HG02759 (cell line): ENCODE data around the gene SIN3B.

Source experiments
- ATAC-seq: cut with Tn5 transposase; IDR thresholded peaks from one replicate; pipeline ENCODE4 v1.9.1; 2021; ENCODE audit warnings: mild to moderate bottlenecking, moderate library complexity; ENCODE audit not compliant: unreplicated experiment

Gene SIN3B

DNA sequence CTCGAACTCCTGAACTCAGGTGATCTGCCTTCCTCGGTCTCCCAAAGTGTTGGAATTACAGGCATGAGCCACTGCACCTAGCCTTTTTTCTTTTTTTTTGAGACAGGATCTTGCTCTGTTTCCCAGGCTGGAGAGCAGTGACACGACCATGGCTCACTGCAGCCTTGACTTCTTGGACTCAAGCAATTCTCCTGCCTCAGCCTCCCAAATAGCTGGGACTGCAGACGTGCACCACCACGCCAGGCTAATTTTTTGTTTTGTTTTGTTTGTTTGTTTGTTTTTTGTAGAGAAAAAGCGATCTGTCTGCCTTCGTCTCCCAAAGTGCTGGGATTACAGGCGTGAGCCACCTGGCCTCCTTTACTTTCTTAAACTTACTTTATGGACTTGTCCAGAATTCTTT lies 6.5 kb upstream of the SIN3B start:
- no peak for ATAC-seq

DNA sequence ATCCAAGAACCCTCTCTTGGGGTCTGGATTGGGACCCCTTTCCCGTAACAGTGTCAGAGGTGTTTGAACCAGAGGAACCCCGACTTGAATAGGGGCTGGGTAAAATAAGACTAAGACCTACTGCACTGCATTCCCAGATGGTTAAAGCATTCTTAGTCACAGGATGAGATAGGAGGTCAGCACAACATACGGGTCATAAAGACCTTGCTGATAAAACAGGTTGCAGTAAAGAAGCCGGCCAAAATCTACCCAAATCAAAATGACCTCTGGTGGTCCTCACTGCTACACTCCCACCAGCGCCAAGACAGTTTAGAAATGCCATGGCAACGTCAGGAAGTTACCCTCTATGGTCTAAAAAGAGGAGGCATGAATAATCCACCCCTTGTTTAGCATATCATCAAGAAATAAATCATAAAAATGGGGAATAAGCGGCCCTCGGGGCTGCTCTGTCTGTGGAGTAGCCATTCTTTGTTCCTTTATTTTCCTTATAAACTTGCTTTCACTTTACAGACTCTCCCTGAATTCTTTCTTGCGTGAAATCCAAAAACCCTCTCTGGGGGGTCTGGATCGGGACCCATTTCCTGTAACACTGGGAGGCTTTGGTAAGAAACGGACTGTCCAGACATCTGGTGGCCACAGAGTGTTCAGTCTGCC lies 4.4 kb upstream of the SIN3B start:
- no peak for ATAC-seq

DNA sequence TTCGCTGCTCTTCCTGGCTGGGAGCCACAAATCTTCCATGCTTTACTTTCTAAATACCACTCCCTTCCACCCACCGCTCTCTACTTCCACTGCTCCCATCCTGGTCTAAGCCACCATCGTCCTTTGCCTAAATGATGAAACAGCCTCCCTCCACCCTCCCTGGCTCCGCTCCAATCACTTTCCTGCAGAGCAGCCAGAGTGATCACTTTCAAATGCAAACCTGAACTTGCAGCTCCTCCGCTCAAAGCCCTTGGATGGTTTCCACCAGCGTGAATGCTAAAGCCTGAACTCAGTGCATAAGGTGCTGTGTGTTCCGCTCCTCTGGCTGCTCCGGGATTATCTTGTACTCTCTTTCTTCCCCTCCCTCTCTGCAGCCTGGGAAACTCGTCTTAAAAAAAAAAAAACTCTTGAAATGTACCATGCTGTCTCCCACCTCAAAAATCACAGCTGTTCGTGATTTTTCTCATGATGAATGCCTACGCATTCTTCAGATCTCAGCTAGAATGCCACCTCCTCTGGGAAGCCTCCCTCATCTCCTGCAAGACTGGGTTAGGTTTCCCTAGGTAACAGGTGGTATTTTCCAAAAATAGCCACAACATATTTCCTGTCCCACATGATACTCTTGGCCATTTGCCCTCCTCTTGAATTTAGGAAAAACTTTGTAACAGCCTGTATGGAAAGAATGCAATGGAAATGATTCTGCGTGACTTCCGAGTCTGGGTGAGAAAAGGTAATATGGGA lies 3.7 kb upstream of the SIN3B start:
- ATAC-seq = no peak

DNA sequence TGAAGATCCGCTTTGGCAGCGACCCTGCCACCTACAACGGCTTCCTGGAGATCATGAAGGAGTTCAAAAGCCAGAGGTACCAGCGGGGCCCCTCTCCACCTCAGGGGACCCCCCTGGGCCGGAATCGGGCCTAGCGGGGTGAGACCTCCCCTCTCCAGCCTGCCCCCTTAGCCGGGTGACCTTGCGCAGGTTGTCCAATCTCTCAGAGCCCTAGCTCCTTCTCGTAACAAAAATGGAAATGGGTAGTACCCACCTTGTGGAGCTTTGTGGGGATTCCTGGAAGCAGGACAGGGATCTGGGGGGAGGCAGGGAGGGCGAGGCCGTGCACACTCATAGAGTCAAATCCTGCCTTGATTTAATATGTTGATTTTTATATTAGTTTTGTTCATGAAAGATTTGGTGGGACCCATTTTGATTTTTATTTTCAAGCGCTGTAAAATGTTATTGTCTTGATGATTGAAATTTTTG lies 658 bp downstream of the SIN3B start:
- ATAC-seq = no peak

DNA sequence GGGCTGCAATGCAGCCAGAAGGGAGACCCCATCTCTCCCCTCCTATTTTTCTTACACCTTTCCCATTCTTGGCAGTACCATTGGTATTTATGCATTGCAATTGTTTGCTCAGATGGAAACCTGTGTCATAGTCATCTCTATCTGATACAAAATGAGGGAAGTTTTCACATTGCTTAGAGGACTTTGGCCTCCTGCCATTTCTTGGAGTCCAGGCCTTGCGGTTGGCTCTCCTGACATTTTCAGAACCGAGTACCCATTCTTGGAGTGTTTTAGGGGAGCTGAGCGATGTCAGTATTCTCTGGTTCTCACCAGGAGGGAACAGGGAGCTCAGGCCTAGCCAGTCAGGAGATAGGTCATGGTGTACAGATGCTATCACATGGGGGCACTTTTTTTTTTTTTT lies 1.5 kb downstream of the SIN3B start:
- ATAC-seq = no peak

DNA sequence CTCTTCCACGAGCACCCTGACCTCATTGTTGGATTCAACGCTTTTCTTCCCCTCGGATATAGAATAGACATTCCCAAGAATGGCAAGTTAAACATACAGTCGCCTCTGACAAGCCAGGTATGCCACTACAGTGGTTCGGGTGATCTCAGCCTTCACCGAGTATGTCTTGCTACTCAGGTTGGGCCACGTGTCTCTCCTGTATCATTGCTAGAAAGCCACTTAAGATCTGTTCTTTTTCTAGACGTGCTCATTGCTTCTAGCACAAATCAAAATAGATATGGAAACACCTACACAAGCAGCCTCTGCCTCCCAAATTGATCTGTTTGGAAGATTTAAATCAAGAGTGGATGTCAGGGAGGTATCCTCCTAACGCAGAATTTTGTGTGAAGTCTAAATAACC lies 2.3 kb downstream of the SIN3B start:
- no peak for ATAC-seq

DNA sequence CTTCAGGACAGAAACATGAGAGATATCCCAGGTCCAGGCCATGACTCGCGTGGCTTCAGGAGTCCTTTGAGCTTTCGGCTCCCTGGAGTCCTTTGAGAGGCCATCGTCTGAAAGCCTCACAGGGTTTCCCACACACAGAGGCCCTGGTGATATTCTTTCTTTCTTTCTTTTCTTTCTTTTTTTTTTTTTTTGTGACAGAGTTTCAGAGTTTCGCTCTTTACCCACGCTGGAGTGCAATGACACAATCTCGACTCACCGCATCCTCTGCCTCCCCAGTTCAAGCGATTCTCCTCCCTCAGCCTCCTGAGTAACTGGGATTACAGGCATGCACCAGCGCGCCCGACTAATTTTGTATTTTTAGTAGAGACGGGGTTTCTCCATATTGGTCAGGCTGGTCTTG lies 5.5 kb downstream of the SIN3B start:
- no peak for ATAC-seq

DNA sequence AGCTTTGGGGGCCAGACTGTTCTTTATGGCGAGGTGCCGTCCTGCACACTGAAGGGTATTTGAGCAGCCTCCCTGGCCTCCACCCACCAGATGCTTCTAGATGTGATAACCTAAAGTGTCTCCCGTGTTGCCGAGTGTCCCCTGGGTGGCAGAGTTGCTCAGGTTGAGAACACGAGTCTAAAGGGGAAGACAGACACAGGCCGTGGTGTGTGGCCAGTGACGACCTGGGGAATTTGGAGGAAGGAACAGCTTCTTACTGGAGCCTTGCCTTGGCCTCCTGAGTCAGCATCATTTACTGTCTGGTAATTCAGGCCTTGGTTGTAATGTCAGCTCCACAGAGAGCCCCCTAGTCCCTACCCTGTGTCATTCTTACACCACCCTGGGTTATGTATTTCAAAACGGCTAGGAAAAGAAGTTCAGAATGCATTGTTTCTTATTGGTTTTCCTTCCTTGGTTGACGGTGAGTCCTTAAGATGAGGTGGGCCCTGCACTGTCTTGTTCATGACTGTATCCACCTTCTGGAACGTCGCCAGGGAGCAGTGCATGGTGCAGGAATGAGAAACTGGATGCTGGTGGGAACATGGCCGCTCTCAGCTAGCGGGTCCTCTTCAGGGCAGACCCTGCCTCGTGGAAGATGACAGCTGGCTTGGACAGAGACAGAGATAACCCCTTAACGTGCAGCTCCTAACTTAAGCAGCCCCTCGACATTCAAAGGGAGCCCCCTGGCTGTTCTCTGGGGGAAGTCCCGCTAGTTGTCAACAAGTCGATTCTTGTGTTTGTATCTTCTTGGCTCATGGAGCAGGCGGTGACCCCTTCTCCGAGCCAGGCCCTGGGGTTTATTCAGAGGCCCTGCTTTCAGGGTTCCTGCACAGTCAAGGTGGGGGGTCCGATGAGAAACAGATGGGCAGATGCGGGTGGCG lies 7.2 kb downstream of the SIN3B start:
- no peak for ATAC-seq

DNA sequence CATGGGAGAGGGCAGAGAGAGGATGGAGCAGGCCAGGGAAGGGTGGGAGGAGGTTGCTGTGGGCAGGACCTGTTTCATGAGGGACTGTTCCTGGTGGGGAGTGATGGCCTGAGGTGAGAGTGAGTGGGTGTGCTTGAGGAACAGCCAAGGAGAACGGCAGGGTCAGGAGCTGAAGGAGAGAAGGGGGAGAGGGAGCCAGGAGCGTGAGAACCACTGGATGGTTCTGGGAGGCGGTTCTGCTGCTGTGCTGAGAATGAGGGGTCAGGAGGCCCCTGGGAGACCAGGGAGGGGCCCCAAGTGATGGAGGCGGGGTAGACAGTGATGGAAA lies 7.8 kb downstream of the SIN3B start:
- ATAC-seq = no peak

DNA sequence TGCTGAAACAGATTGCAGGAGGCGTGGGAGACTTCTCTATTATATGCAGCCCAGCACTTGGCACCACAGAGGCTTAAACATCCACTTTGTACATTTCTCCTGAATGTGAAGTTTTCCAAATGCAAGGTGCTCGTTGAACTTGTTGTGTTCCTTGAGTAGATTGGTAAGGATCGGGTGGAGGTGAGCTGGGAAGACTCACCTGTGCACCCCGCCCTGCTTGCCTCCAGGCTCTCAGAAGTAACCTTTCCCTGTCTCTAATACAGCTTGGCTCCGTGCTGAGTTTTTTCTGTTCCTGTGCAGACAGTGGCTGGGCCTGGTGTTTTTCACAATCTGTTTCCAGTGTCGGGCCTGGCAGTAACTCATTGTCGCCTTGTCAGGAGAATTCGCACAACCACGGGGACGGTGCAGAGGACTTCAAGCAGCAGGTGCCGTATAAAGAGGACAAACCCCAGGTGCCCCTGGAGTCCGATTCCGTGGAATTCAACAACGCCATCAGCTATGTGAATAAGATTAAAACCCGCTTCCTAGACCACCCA lies 12.3 kb downstream of the SIN3B start:
- ATAC-seq = no peak

DNA sequence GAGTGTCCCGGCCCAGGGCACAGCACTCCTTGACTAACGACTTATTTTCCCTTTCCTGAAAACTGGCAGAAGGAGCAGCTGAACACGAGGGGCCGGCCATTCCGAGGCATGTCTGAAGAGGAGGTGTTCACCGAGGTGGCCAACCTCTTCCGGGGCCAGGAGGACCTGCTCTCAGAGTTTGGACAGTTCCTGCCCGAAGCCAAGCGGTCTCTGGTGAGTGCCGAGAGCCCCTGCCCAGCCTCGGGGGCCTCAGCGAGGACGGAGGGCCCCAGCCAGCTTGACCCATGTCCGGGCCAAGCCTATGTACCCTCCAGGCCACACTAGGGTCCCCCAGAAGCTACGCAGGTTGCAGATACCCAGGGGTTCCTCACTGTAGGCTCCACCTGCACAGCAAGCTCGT lies 17.7 kb downstream of the SIN3B start:
- ATAC-seq = no peak

DNA sequence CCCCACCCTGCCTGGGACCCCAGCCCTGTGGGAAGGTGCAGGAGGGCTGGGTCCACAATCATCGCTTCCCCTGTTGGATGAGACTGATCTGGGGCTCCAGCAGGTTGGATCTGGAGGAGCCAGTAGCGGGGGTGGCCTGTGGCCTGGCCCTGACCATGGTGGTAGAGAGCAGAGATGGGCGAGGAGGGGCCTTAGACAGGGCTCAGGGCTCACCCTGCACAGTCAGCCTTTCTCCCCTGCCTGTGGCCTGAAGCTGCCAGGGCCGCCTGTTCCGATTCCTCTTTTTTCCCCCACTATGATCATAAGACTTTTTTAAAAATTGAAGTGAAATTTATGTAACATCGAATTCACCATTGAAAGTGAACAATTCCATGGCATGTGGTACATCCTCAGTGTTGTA lies 18.2 kb downstream of the SIN3B start:
- ATAC-seq = no peak

DNA sequence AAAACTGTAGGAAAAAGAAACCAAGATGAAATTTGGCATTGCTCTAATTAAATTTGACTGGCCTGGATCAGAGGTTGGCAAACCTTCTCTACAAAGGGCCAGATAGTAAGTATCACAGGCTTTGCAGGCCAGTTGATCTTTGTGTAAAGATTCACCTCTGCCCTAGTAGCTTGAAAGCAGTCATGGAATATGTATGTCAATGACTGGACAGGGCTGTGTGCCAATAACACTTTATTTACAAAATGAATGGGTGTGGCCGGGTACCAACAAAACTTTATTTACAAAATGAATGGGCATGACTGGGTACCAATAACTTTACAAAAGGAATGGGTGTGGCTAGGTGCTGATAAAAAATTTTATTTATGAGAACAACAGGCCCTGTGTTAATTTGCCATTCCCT lies 20.0 kb downstream of the SIN3B start:
- ATAC-seq = no peak

DNA sequence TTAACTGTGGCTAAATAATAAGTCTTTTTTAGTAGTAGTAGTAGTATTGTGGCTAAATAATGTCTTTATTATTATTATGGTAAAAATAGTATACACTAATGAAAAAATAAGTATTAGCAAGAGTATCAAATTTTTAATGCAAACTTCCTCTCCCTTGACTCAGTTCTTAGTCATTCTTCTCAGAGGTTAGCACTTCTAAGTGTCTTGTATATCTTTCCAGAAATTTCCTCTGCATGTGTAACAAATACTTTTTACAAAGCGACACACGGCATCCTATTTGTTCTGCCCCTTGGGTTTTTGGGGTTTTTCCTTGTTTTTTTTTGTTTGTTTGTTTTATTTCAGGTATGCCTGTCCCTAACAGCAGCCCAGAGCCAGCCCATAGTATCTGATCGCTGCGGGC lies 20.9 kb downstream of the SIN3B start:
- ATAC-seq = no peak

DNA sequence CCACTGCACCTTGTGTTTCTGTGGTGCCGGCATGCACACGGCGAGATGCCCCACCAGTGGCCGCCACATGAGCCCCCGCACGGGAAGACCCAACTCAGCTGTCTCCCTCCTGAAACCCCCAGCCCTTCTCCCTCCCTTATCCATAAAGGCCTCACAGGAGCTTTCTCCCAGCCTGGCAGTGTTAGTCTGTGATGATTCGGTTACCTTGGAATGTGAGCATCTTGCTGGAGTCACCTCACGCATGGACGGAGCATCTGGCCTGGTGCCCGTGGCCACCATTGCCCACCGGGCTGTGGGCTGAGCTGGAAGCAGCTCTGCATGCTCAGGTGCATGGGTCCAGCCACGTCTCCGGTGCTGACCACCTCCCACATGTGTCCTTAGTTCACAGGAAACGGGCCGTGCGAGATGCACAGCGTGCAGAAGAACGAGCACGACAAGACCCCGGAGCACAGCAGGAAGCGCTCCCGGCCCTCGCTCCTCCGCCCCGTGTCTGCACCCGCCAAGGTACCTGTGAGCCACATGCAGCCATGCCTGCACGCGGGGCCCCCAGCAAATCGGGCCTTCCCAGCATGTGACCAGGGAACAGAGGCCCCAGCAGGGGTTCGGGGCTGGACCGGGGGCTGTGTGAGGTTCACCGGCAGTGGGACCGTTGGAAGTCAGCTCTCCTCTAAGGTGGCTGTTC lies 22.0 kb downstream of the SIN3B start:
- no peak for ATAC-seq

DNA sequence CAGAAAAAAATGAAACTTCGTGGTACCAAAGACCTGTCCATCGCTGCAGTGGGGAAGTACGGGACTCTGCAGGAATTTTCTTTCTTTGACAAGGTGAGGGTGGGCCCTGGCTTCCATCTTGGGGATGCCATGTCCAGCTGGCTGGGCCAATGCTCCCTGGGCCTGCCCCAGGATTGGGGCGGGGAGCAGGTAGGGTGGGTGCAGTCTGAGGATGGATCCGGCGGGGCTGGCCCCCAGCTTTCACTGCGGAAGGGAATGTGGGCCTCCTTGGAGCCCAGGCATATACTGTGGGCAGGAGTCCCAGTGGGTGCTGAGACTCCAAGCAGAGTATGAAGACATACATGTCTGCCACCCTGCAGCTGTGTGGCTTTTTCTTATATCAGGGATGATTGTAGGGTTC lies 23.9 kb downstream of the SIN3B start:
- no peak for ATAC-seq

DNA sequence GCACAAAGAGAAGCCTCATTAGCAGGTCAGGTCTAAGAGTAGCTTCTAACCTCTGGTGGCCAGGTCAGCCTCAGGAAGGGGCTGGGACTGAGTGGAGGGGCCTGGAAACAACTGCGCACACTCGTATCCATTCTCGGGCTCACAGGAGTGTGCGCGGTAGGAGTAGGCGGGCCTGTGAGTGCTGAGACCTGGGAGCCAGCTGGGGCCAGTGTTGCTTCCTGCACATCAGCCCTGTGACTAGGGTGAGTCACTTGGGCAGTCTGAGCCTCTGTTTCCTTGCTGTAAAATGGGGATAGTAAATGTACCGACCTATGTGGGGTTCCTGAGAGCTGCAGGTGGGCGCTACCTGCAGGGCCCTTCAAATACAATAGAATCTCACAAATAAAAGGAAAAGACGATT lies 26.9 kb downstream of the SIN3B start:
- ATAC-seq = no peak

DNA sequence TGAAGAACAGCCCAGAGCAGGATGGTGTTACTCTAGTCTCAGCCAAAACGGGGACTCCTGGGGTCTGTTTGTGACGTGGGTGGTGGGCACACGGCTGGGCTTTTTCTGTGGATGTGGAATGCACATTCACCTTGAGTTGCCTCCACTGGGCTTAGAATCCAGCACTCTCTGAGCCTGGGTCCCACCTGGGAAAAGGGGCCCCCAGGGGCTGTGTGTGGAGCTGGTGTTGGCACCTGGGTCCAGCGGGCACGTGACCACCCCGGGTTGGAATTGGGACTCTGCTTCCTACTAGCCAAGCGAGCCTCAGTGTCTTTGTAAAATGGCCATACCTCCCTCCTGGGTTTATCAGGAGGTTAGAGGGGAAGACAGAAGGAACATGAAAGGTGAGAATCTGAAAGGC lies 30.4 kb downstream of the SIN3B start:
- ATAC-seq = no peak

DNA sequence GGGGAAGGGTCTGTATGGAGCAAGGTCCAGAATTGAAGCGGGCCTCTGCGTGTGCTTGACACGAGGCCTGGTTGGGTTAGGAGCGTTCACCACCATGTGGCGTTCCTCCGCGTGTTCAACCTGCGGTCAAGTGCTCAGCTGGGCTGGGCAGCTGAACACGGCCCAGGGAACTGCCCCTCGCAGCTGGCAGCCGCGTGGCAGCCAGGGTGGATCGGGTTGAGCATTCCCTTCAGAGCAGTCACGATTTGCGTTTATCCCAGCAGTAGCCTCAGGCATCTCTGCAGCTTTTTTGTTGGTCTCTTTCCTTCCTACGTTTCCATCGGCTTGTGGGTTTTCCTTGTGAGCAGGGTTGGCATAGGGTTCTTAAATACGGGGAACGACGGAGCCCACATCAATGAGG lies 30.9 kb downstream of the SIN3B start:
- no peak for ATAC-seq

DNA sequence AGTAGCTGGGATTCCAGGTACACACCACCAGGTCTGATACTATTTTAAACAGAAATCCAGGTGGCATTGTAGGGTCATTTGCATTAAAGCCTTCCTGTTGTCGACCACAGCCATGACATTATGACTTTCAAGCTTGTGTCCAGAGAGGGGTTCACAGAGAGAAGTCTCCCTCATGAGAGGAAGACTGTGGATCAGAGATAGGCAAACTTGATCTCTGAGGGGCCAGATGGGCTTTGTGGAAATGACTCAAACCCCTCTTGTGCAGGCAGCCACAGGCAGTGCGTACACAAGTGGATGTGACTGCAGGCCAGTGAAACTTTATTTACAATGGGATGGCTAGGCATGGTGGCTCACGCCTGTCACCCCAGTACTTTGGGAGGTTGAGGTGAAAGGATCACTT lies 31.8 kb downstream of the SIN3B start:
- ATAC-seq = no peak

DNA sequence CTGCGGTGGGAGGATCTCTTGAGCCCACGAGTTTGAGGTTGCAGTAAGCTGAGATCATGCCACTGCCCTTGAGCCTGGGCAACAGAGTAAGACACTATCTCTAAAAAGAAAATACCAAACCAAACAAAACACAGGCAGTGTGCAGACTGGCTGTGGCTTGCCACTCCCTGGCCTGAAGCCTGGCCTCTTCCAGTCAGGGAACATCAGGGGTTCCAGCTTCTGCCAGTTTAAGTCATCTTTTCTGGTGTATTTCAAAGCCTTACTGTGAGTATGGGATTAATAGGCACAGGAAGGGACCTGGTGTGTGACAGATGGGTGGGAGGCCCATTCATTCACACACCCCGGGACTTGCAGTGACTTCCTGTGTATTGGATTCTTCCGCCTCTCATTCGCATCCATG lies 32.6 kb downstream of the SIN3B start:
- ATAC-seq = no peak
